ENCODE data around the gene TBCE.

Gene TBCE, protein sequence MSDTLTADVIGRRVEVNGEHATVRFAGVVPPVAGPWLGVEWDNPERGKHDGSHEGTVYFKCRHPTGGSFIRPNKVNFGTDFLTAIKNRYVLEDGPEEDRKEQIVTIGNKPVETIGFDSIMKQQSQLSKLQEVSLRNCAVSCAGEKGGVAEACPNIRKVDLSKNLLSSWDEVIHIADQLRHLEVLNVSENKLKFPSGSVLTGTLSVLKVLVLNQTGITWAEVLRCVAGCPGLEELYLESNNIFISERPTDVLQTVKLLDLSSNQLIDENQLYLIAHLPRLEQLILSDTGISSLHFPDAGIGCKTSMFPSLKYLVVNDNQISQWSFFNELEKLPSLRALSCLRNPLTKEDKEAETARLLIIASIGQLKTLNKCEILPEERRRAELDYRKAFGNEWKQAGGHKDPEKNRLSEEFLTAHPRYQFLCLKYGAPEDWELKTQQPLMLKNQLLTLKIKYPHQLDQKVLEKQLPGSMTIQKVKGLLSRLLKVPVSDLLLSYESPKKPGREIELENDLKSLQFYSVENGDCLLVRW

GRCh38 chr1:235367000-235367908 lies at the start of gene TBCE:
Gene TBCE (plus strand): TSS chr1:235367427. CDS start chr1:235380050, 12,623 bp downstream.
- peak; percentile 97 for DNase-seq

DNA sequence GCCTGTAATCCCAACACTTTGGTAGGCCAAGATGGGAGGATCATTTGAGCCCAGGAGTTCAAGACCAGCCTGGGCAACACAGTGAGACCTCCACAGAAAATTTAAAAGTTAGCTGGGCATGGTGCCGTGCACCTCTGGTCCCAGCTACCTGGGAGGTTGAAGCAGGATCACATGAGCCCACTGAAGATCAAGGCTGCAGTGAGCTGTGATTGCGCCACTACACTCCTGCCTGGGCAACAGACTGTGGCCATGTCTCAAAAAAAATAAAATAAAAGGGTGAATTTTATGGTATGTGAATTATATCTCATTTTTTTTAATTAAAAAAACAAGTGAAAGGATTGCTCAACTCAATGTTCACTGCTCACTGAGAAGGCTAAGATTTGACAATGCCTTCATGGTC lies 48.0 kb upstream of the TBCE start:
- no peak for DNase-seq

DNA sequence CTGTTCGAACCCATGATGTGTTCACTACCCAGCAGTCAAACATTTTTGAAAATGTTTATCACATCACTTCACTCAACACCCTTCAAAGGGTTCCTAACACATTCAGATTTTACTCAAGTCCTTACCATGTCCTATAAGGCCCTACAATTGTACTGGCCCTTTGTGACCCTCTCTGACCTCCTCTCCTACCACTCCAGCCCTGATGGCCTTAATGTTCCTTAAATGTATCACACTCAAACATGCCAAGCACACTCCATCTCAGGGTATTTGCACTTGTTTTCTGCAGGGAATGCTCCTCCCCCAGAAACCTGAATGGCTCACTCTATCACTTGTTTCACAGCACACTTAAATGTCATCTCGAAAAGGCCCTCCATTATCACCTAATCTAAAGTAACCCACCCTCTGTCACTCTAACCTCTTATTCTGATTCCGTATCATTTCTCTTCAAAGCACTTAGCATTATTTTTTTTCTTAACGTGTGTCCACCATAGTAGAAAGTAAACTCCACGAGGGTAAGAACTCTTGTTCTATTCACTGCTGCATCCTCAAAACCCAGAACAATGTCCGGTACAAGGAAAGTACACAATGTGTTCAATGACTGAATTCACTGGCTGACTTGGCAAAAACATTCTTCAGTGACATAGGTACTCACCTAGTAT lies 46.6 kb upstream of the TBCE start:
- no peak for DNase-seq

DNA sequence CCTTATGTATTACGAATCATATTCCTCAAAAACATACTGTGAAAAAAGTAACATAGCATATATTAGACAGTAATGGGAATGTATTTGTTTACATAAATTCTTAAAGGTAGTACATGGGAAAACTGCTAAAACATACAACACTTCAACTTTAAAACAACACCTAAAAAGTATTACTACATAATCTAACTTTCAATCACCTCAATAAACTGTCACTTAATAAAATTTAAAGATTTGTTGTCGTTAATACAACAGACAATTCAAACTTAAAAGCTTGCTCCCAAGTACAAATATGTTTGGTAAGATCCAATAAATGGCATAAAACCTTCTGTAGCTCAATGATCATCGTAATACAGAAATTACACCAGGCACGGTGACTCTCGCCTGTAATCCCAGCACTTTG lies 42.9 kb upstream of the TBCE start:
- DNase-seq = no peak

- DNase-seq = no peak
Observed at GRCh38 chr1:235325139-235325538, 42.1 kb upstream of the TBCE start.

DNA sequence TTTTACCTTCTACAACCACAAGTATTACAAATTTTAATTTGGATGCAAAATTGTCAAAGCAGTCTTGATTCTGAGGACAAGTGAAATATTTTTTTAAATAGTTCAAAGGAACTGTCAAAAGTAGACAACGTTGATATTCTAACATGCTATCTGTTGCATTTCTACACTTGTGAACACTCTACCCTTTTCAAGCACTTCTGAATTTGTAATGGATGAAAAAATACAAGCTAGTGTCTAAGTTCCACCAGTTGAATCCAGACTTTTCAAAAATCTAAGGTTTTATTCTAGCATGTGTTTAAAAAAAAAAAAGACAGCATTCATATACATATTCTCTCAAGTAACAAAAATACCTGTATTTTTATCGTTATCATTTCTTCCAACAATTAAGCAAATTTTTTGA lies 41.4 kb upstream of the TBCE start:
- no peak for DNase-seq

GRCh38 chr1:235326719-235327558 lies 40.3 kb upstream of the TBCE start:
- peak; percentile 87 for DNase-seq

DNA sequence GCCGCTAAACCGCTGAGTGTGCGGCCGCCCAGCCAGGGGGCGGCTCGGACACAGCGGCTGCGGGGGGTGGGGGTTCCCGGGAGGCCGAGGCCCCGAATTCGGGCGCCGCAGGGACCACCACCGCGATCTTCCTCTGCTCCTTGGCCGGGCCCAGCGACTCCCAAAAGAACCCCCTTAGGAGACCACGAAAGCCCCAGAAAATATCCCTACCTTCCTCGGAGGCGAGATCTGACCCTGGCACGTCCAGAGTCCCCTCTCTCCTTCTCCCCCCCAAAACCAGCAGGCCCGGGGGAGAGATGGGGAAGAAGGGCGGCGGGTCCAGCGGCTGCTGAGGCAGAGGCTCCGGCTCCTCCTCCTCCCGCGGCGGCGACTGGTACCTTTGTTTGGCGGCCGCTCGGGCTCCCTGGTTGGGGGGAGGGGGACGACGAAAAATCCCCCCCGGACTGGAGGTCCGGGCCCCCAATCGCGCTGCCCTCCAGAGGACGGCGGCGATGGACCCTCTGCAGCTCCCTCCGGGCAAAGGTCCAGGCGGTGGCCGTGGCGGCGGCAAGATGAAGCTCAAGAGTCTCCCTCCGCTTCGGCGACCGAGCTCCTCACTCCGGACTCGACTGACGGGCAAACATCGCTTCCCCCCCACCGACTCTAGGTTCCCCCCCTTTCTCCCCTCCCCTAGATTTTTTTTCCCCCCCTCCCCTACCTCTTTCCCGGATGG lies 39.5 kb upstream of the TBCE start, which contains the start of gene ARID4B:
ARID4B (minus strand) TSS at position 621 of the 712 bp plus-strand sequence. CDS start 1,260 bp downstream, outside the sequence.
- peak; percentile 38 for DNase-seq

GRCh38 chr1:235328271-235329138 lies 38.7 kb upstream of the TBCE start, which contains the start of gene GGPS1:
Gene GGPS1 (plus strand): TSS chr1:235328570. CDS start chr1:235335265, 6,695 bp downstream.
- peak; percentile 100 for DNase-seq

DNA sequence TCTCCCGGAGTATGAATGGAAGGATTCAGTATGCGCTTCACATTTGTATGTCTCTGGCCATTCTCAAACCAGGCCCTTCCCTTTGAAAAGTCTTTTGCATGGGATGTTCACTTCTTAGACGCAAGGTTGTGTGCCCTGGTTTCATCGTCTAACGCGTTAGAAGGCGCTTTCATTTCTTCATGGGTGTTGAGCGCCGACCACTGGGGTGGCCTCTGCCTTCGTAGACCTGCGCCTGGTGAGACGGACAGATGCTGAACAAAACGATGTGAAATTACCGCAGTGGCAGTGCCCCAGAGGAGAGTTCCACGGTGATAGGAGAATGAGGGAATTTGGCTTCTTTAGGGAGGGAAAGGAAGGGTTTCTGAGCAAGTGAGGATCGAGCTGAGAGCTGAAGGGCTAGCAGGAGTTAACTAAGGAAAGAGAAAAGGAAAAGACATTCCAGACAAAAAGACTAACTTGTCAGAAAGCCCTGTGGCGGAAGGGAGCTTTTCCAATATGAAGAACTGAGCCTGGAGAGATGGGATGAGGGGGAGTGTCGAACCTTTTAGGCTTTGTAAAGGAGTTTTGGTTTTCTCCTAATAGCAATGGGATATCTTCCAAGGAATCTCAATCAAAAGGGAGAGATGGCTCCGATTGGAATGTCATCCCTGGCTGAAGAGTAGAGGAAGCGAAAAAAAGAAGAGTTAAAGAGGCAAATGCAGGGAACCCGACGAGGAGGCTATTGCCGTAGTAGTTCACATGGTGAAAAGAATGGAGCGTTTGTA lies 37.9 kb upstream of the TBCE start:
- DNase-seq = peak; percentile 35

GRCh38 chr1:235330918-235331285 lies 36.3 kb upstream of the TBCE start:
- no peak for DNase-seq

- DNase-seq = no peak
Observed at GRCh38 chr1:235331401-235331800, 35.8 kb upstream of the TBCE start.

- no peak for DNase-seq
Observed at GRCh38 chr1:235336903-235337302, 30.3 kb upstream of the TBCE start.

- DNase-seq = no peak
Observed at GRCh38 chr1:235339746-235340145, 27.5 kb upstream of the TBCE start.

- no peak for DNase-seq
Observed at GRCh38 chr1:235341334-235341733, 25.9 kb upstream of the TBCE start.

GRCh38 chr1:235342039-235342438 lies 25.2 kb upstream of the TBCE start:
- no peak for DNase-seq

- DNase-seq = no peak
Observed at GRCh38 chr1:235342471-235342870, 24.8 kb upstream of the TBCE start.

DNA sequence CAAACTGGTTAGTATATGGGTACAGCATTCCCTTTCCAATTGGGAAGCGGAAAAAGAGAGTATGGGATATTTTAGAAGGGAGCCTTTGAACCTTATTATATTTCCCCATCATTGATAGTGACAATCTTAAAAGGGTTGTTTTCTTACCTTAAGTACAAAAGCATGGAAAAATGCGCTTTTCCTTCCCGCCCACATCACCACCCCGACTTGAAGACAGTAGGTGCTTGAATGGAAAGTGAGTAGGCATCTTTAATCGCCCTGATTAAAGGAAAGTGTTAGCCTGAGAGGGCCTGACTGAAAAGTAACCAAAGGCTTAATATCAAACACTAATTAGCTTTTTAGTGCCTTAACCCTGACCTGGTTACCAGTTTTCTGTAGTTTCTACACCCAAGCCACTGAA lies 23.5 kb upstream of the TBCE start:
- no peak for DNase-seq

GRCh38 chr1:235351441-235351840 lies 15.8 kb upstream of the TBCE start:
- no peak for DNase-seq
